Measurements from ENCODE around the gene SPATA2.

The SPATA2 gene

GRCh38 chr20:49948809-49949507, 33.6 kb upstream of the SPATA2 start:
- no peak overlapping the region for H3K27ac ChIP-seq
- no peak for TF ChIP-seq CTCF (IDR thresholded peaks at IDR 0.05)
- no peak for TF ChIP-seq ZFX (IDR thresholded peaks at IDR 0.05; ENCODE audit: borderline replicate concordance)

GRCh38 chr20:49948178-49948577, 32.8 kb upstream of the SPATA2 start:
- no peak for TF ChIP-seq CTCF (IDR thresholded peaks at IDR 0.05)
- TF ChIP-seq ZFX (IDR thresholded peaks at IDR 0.05; ENCODE audit: borderline replicate concordance) = no peak
- H3K27ac ChIP-seq = no peak overlapping the region

- H3K27ac ChIP-seq = no peak overlapping the region
Measured at GRCh38 chr20:49945701-49946477, 30.6 kb upstream of the SPATA2 start.

GRCh38 chr20:49945306-49945700, 30.0 kb upstream of the SPATA2 start:
- no peak overlapping the region for H3K27ac ChIP-seq
- no peak for TF ChIP-seq CTCF (IDR thresholded peaks at IDR 0.05)
- TF ChIP-seq ZFX (IDR thresholded peaks at IDR 0.05; ENCODE audit: borderline replicate concordance) = no peak

More at GRCh38 chr20:49945701-49946477, 30.6 kb upstream of the SPATA2 start:
- no peak for TF ChIP-seq ZFX (IDR thresholded peaks at IDR 0.05; ENCODE audit: borderline replicate concordance)
- TF ChIP-seq CTCF (IDR thresholded peaks at IDR 0.05) = no peak

- no peak overlapping the region for H3K27ac ChIP-seq
- no peak for TF ChIP-seq CTCF (IDR thresholded peaks at IDR 0.05)
- no peak for TF ChIP-seq ZFX (IDR thresholded peaks at IDR 0.05; ENCODE audit: borderline replicate concordance)
Measured at GRCh38 chr20:49942942-49943341, 27.6 kb upstream of the SPATA2 start.

GRCh38 chr20:49942303-49942702, 27.0 kb upstream of the SPATA2 start:
- no peak overlapping the region for H3K27ac ChIP-seq
- TF ChIP-seq ZFX (IDR thresholded peaks at IDR 0.05; ENCODE audit: borderline replicate concordance) (no peak), CTCF (IDR thresholded peaks at IDR 0.05) (no peak)

GRCh38 chr20:49941456-49941855, 26.1 kb upstream of the SPATA2 start:
- no peak for TF ChIP-seq CTCF (IDR thresholded peaks at IDR 0.05)
- no peak for TF ChIP-seq ZFX (IDR thresholded peaks at IDR 0.05; ENCODE audit: borderline replicate concordance)

More at GRCh38 chr20:49941456-49941855, 26.1 kb upstream of the SPATA2 start:
- no peak overlapping the region for H3K27ac ChIP-seq
